ENCODE results near the gene ING2.

The ING2 gene

DNA sequence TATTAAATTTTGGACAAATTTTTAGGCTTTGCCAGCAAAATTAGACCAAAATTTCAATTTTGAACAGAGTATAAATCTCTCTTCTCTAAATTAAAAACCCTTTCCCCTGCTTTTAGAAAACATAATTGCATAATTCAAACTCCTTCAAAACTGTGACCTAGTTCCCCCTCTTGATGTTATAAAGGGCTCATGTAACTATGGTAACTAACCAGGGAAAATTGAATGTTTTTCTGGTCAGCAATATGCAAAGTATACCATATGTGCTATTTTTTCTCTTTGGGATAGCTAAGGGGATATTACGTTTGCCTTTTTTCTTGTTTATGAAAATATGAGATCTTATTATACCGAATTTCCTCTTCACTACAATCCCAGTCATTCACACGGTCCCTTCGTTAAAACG, 5.1 kb upstream of the ING2 start:
- DNase-seq (ENCODE audit: low read depth) = no peak

- DNase-seq (ENCODE audit: low read depth) = no peak
These were observed 1.3 kb upstream of the ING2 start for GRCh38 chr4:183503497-183504063.

GRCh38 chr4:183504064-183504929, 561 bp upstream of the ING2 start:
- DNase-seq (ENCODE audit: low read depth) = peak; percentile 96

- peak; percentile 85 for DNase-seq (ENCODE audit: low read depth)
These were observed 942 bp downstream of the ING2 start for GRCh38 chr4:183505611-183506388.

GRCh38 chr4:183506389-183506735, 1.5 kb downstream of the ING2 start:
- DNase-seq (ENCODE audit: low read depth) = no peak

GRCh38 chr4:183507925-183508696, 3.3 kb downstream of the ING2 start:
- no peak for DNase-seq (ENCODE audit: low read depth)

GRCh38 chr4:183508697-183509335, 4.0 kb downstream of the ING2 start:
- DNase-seq (ENCODE audit: low read depth) = no peak

DNA sequence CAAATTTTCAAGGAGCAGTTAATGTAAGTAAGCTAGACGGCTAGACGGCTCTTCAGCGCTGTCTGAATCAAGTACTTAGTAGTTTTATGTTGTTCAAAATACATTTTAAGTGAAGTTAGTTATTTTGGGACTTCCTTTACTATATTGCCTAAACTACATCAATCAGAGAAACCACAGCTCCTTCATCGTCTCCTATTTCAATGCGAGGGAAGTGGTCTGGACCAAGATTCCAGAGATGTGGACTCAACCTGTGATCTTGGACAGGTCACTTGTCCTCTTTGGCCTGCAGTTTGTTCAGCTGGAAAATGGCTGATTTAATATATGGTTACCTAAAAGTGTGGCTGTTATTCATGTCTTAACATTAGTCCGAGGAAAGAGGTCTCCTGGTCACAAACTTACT, 10.6 kb downstream of the ING2 start:
- DNase-seq (ENCODE audit: low read depth) = no peak

- DNase-seq (ENCODE audit: low read depth) = no peak
These were observed 12.3 kb downstream of the ING2 start for GRCh38 chr4:183517194-183517593.

- no peak for DNase-seq (ENCODE audit: low read depth)
These were observed 12.9 kb downstream of the ING2 start for GRCh38 chr4:183517781-183518180.

DNA sequence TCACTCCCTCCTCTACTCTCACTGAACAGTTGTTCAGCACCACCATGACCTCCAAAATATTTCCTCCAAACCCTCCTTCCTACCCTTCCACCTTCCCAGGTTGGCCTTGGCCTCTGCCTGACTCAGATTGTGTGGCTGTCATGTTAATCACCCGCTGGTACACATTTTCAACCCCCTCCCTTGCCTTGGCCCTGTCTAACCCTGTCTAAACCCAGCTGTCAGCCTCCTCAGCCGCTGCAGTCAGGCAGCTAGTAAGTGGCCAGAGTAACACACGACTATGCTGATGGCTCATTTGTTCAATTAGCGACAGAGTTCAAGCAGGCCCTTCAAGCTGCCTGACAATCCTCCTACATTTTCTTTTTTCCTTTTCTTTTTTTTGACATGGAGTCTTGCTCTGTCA, 18.0 kb downstream of the ING2 start:
- no peak for DNase-seq (ENCODE audit: low read depth)

DNA sequence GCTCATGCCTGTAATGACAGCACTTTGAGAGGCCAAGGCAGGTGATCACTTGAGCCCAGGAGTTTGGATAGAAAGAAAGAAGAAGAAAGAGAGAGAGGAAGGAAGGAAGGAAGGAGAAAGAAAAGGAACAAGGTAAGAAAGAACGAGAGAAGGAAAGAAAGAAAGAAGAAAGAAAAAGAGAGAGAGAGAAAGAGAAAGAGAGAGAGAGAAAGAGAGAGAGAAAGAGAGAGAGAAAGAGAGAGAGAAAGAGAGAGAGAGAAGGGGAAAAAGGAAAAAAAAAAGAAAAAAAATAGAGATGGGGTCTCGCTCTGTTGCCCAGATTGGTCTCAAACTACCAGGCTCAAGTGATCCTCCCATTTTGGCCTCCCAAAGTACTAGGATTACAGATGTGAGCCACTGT, 22.5 kb downstream of the ING2 start:
- DNase-seq (ENCODE audit: low read depth) = no peak

GRCh38 chr4:183532821-183533220, 28.0 kb downstream of the ING2 start:
- DNase-seq (ENCODE audit: low read depth) = peak; percentile 87

GRCh38 chr4:183533698-183534097, 28.8 kb downstream of the ING2 start:
- no peak for DNase-seq (ENCODE audit: low read depth)

DNA sequence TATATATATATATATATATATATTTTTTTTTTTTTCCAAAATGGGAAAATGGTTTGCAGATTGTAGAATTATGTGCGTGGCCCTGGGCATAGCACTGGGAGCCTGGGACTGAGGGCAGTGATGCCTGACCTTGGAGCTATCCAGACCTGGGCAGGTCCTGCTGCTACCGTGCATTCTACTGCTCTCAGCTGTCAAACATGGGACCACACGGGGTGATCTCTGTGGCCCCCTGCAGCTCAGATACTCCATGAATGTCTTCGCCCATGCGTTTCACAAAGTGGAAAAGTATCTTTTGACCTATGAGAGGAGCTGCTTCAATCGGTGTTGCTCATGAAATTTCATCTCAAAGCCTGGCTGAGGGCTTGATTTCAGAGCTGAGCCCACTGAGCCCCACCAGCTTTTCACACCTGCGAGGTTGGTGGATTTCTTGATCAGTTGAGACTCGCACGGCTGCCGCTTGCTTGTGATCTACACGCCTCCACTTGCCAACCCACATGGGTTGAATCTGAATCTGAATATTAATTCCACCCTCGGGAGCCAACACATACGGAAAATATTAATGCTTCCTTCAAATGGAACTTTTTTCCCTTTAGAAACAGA, 35.7 kb downstream of the ING2 start:
- no peak for DNase-seq (ENCODE audit: low read depth)

GRCh38 chr4:183541010-183541751, 36.3 kb downstream of the ING2 start:
- no peak for DNase-seq (ENCODE audit: low read depth)

- DNase-seq (ENCODE audit: low read depth) = no peak
These were observed 36.8 kb downstream of the ING2 start for GRCh38 chr4:183541752-183542040.

- no peak for DNase-seq (ENCODE audit: low read depth)
These were observed 38.6 kb downstream of the ING2 start for GRCh38 chr4:183543435-183543834.

DNA sequence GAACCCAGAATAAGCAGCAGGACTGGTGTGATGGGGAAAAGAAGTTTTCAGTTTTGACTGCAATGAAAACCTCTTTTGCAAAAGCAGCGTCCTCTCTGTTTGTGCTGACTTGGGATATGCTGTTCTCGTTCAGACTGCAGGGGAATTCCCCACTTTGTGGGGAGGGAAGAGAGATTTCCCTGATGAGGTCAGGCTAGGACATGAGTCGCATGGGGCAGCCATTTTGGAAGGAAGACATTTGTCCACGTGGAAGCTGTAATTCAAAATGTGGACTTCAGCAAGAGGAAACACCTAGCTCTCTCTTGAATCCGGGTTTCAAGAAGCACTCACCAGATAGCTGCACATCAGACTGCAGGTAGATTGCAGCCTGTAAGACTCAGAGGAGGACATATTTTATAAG, 39.3 kb downstream of the ING2 start:
- peak; percentile 14 for DNase-seq (ENCODE audit: low read depth)

GRCh38 chr4:183546376-183546775, 41.5 kb downstream of the ING2 start:
- no peak for DNase-seq (ENCODE audit: low read depth)

- DNase-seq (ENCODE audit: low read depth) = no peak
These were observed 43.4 kb downstream of the ING2 start for GRCh38 chr4:183548306-183548705.

All from ELR (cell line).